Measurements from ENCODE around the gene CYRIA.

DNA sequence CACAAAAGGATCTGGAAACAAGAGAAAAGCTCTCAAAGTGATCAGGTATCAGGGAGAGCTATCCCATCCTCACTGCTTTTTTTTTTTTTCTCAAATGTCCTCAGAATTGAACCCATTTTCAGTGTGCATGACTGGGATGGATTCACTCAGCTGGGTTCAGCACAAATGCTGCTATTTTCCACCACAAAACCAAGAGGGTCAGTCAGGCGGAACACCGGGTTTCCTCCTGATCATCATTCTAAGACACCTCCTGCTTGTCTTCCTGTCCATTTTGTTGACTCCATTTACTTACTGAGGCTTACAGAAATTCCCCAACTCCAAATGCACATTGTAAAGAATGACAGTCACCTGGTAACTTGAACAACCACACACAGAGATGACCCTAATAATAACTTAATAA, 39.9 kb downstream of the CYRIA start:
- no peak for TF ChIP-seq CTCF (IDR thresholded peaks at IDR 0.05)
- TF ChIP-seq POLR2A (IDR thresholded peaks at IDR 0.05): no peak
